K562 (cell line): Measurements from ENCODE around the gene TIMM50. TPM values are rescaled to one million over a fixed set of nuclear protein-coding genes. Genes with fewer than 3 reads are reported as not detected.

Experiments
- ATAC-seq: fragments of 200-7000 bp; cut with Tn5 transposase; 3 replicates; pipeline ENCODE4 v1.9.1; 2020; ENCODE audit warnings: moderate library complexity
- BruUV-seq: library from RNA; stranded (reverse); fragments of 400-500 nt; replicated peaks from 2 replicates; lab custom pipeline; 2021; lab: Mats Ljungman, UMichigan
- CTCF ChIA-PET: fragments of 300-600 bp; formaldehyde crosslinking; extraction: SDS; loops from one replicate; lab custom pipeline; 2021; ENCODE audit warnings: low intra/inter-chr PET ratio; lab: Yijun Ruan, JAX
- POLR2A ChIA-PET: fragments of 300-600, 350-650 bp; sonication (Branson Sonifier 250); formaldehyde crosslinking; extraction: SDS; loops from one replicate; lab custom pipeline; 2021; ENCODE audit warnings: antibody characterized with exemption, inconsistent platforms; lab: Yijun Ruan, JAX
- DNase-seq, 4 experiments: peaks; one replicate each; pipeline versions ENCODE4 v3.0.0 to v3.0.0-alpha.2; 2011 to 2018; ENCODE audit warnings: low spot score in 3 of 4, mixed read lengths in 3 of 4; ENCODE audit errors: extremely low read depth in 1 of 4
- FAIRE-seq: peaks from 2 replicates; lab custom pipeline; 2011; peaks lifted over from hg19 to GRCh38; lab: Jason Lieb, UNC
- H2AFZ ChIP-seq: 2 replicates; pipeline ENCODE4 v1.6.0; 2011; ENCODE audit warnings: low read depth, low read length, control low read depth, inconsistent platforms
- H3K27ac ChIP-seq: fragments of 200-600 bp; 3 replicates; pipeline ENCODE4 v1.8.0; 2011; ENCODE audit warnings: low read depth, mild to moderate bottlenecking, control low read depth, inconsistent platforms, low read length, moderate library complexity, mixed read lengths; ENCODE audit errors: extremely low read depth
- H3K27me3 ChIP-seq, 2 experiments: fragments of 300-600 bp in 1 of 2; 2 replicates in 1 of 2; 3 replicates in 1 of 2; pipeline versions ENCODE4 v1.6.0 to v1.8.0; 2011; ENCODE audit warnings: inconsistent platforms in 2 of 2, low read length in 2 of 2, mild to moderate bottlenecking in 1 of 2, mixed read lengths in 1 of 2, moderate library complexity in 1 of 2; ENCODE audit not compliant: control insufficient read depth in 2 of 2, insufficient read depth in 2 of 2
- H3K36me3 ChIP-seq: fragments of 300-600 bp; 3 replicates; pipeline ENCODE4 v1.8.0; 2011; ENCODE audit warnings: mild to moderate bottlenecking, low read length, inconsistent platforms; ENCODE audit not compliant: control insufficient read depth, insufficient read depth
- H3K4me1 ChIP-seq, 2 experiments: fragments of 200-600 bp in 1 of 2; replicated peaks in 1 of 2; 2 replicates in 1 of 2; 3 replicates in 1 of 2; pipeline versions ENCODE4 v1.5.1 to v1.8.0; 2011; ENCODE audit warnings: inconsistent platforms in 2 of 2, low read length in 2 of 2, mild to moderate bottlenecking in 1 of 2, mixed read lengths in 1 of 2, moderate library complexity in 1 of 2; ENCODE audit not compliant: control insufficient read depth in 2 of 2, insufficient read depth in 2 of 2
- H3K4me2 ChIP-seq: 2 replicates; pipeline ENCODE4 v1.6.1; 2011; ENCODE audit warnings: low read length, control low read depth, inconsistent platforms, mixed read lengths; ENCODE audit not compliant: insufficient read depth
- H3K4me3 ChIP-seq: fragments of 200-600 bp; sonication (generic), shearing (Covaris generic); 2 replicates; pipeline ENCODE4 v1.5.1; 2016; ENCODE audit warnings: control low read depth, inconsistent platforms
- H3K79me2 ChIP-seq: fragments of 200-600 bp; 3 replicates; pipeline ENCODE4 v1.8.0; 2011; ENCODE audit warnings: low read length, inconsistent platforms; ENCODE audit not compliant: control insufficient read depth, insufficient read depth
- H3K9ac ChIP-seq, 2 experiments: 2 replicates each; pipeline versions ENCODE4 v1.6.0 to v1.6.1; 2011; ENCODE audit warnings: low read depth in 2 of 2, low read length in 2 of 2, control low read depth in 1 of 2, inconsistent platforms in 1 of 2, mild to moderate bottlenecking in 1 of 2, mixed read lengths in 1 of 2; ENCODE audit not compliant: insufficient read depth in 1 of 2
- H3K9me1 ChIP-seq: one replicate; pipeline ENCODE4 v1.6.0; 2011; ENCODE audit warnings: inconsistent platforms, mild to moderate bottlenecking, low read length, moderate library complexity; ENCODE audit not compliant: control insufficient read depth, insufficient read depth
- H3K9me3 ChIP-seq: replicated peaks from 2 replicates; pipeline ENCODE4 v1.5.1; 2011; ENCODE audit warnings: low read depth, low read length, inconsistent platforms; ENCODE audit not compliant: control insufficient read depth, insufficient read depth
- H4K20me1 ChIP-seq: replicated peaks from 2 replicates; pipeline ENCODE4 v1.6.1; 2011; ENCODE audit warnings: low read length, inconsistent platforms, mixed read lengths; ENCODE audit not compliant: control insufficient read depth, insufficient read depth
- ASH1L ChIP-seq: fragments of 450-650 bp; IDR thresholded peaks from 2 replicates; pipeline ENCODE4 v1.6.1; 2018; ENCODE audit warnings: borderline replicate concordance, mild to moderate bottlenecking, low read depth; ENCODE audit not compliant: partially characterized antibody
- CBFB ChIP-seq: sonication (generic); formaldehyde crosslinking; IDR thresholded peaks from 2 replicates; pipeline ENCODE4 v1.4.0; 2020; ENCODE audit warnings: mild to moderate bottlenecking, missing genetic modification reagents
- CEBPG ChIP-seq, 3 experiments: fragments of 200-800 bp in 1 of 3; sonication (Bioruptor generic) in 1 of 3; sonication (generic) in 1 of 3; formaldehyde crosslinking in 1 of 3; IDR thresholded peaks in 2 of 3; conservative IDR thresholded peaks in 1 of 3; 2 replicates each; pipeline versions ENCODE4 v1.6.1 to v1.8.0; 2016 to 2022; ENCODE audit warnings: missing compliant biosample characterization in 2 of 3, missing genetic modification characterization in 2 of 3, mild to moderate bottlenecking in 1 of 3, missing genetic modification reagents in 1 of 3
- DACH1 ChIP-seq: fragments of 450-650 bp; IDR thresholded peaks from 2 replicates; pipeline ENCODE4 v1.6.1; 2018; ENCODE audit not compliant: partially characterized antibody
- NFXL1 ChIP-seq: fragments of 450-650 bp; formaldehyde crosslinking; IDR thresholded peaks from 2 replicates; pipeline ENCODE4 v1.4.0; 2021; ENCODE audit warnings: mild to moderate bottlenecking
- PRMT5 ChIP-seq: sonication (generic); formaldehyde crosslinking; IDR thresholded peaks from 2 replicates; pipeline ENCODE4 v1.5.0; 2020; ENCODE audit warnings: missing genetic modification reagents
- SLC30A9 ChIP-seq: fragments of 250-450 bp; sonication (Bioruptor Pico); IDR thresholded peaks from 2 replicates; pipeline ENCODE4 v1.8.0; 2022; ENCODE audit warnings: mild to moderate bottlenecking, moderate library complexity
- SMARCA5 ChIP-seq: fragments of 450-650 bp; IDR thresholded peaks from 2 replicates; pipeline ENCODE4 v1.6.1; 2016
- TSC22D4 ChIP-seq: fragments of 450-650 bp; IDR thresholded peaks from 2 replicates; pipeline ENCODE4 v1.6.1; 2016; ENCODE audit warnings: missing genetic modification characterization, missing biosample characterization, control low read depth
- ZMIZ1 ChIP-seq, 2 experiments: fragments of 150-350 bp in 1 of 2; IDR thresholded peaks; 2 replicates each; pipeline ENCODE4 v1.6.1; 2012 to 2016; ENCODE audit warnings: low read depth in 2 of 2, low read length in 2 of 2, mild to moderate bottlenecking in 1 of 2, moderate library complexity in 1 of 2
- ZNF124 ChIP-seq: sonication (generic); formaldehyde crosslinking; IDR thresholded peaks from 2 replicates; pipeline ENCODE4 v1.8.1; 2022; ENCODE audit warnings: missing genetic modification reagents
- ZNF324 ChIP-seq: fragments of 250-450 bp; sonication (Bioruptor Pico); IDR thresholded peaks from 2 replicates; pipeline ENCODE4 v1.4.0; 2020; ENCODE audit warnings: mild to moderate bottlenecking
- ZNF780A ChIP-seq: fragments of 250-450 bp; sonication (Bioruptor Pico); IDR thresholded peaks from 2 replicates; pipeline ENCODE4 v1.5.0; 2021; ENCODE audit warnings: mild to moderate bottlenecking
- WGBS: fragments of 100-300 bp; shearing (Covaris generic); methylation state at CpG from one replicate; pipeline ENCODE4 v1.1.6; 2016; ENCODE audit warnings: low coverage, mixed read lengths; ENCODE audit not compliant: insufficient coverage; ENCODE audit errors: missing lambda C conversion rate; 5-methylcytosine and 5-hydroxymethylcytosine counted together
- in situ Hi-C: fragments of 300-500 bp; cut with MboI; formaldehyde crosslinking; loops from 4 replicates; pipeline ENCODE4 v1.15.0; 2018; ENCODE audit warnings: inconsistent platforms, mixed read lengths
- intact Hi-C: fragments of 100-400 bp; cut with micrococcal nuclease; formaldehyde crosslinking; loops from 2 replicates; pipeline ENCODE4 v1.14.2; 2022
- polyA plus RNA-seq, 8 experiments: library from polyadenylated mRNA; depleted of rRNA in 4 of 8; stranded (reverse) in 5 of 8; unstranded in 3 of 8; fragments of >200 nt; fragmentation: Nextera tagmentation in 2 of 8; fragmentation: Illumina TruSeq in 1 of 8; extraction: Ambion mirVana in 2 of 8; extraction: Trizol in 1 of 8; gene quantifications; 2 replicates each; pipeline versions ENCODE4 v1.2.1 to v1.2.3, GENCODE V29; 2011 to 2014; ENCODE audit warnings: inconsistent platforms in 1 of 8, missing spikeins in 1 of 8
- total RNA-seq, 7 experiments: library from RNA; depleted of rRNA in 6 of 7; stranded (reverse); fragments of >200 nt in 6 of 7; fragmentation: Illumina TruSeq in 2 of 7; extraction: Trizol in 2 of 7; gene quantifications; 2 replicates each; pipeline versions ENCODE4 v1.2.1 to v1.2.3, GENCODE V29; 2011 to 2021; ENCODE audit warnings: low replicate concordance in 1 of 7
- TF ChIP-seq, protein P1 (sequence below): sonication (generic); formaldehyde crosslinking; IDR thresholded peaks from 2 replicates; pipeline ENCODE4 v1.8.0; 2022; ENCODE audit warnings: mild to moderate bottlenecking, missing genetic modification reagents
- TF ChIP-seq, protein P2 (sequence below): fragments of 450-650 bp; formaldehyde crosslinking; IDR thresholded peaks from 2 replicates; pipeline ENCODE4 v1.4.0; 2020; ENCODE audit warnings: mild to moderate bottlenecking, mixed read lengths
- TF ChIP-seq, protein P3 (sequence below): sonication (generic); formaldehyde crosslinking; IDR thresholded peaks from 2 replicates; pipeline ENCODE4 v1.5.0; 2020; ENCODE audit warnings: missing genetic modification reagents

Gene TIMM50
- total and polyA plus RNA-seq, 9 of the 15 experiments (the other 6 are each of a cell fraction or from before 2014, with no cell fraction given), result 28.3 to 221 (median 170) TPM

GRCh38 chr19:39438270-39438934 is 42.2 kb upstream of the TIMM50 start:
- H3K4me2 ChIP-seq, result no peak overlapping the region
- peaks cover 14% of the 10 kb centered on the region for H4K20me1 ChIP-seq
- H3K27ac ChIP-seq, result no peak overlapping the region
- no peaks in the 10 kb centered on the region for H3K27me3 ChIP-seq
- H3K9me1 ChIP-seq, result no peaks in the 10 kb centered on the region
- FAIRE-seq, result no peak
- in situ Hi-C loops, result no loop called here
- no peak overlapping the region for H3K9ac ChIP-seq
- H3K79me2 ChIP-seq, result peaks cover 25% of the 10 kb centered on the region
- 55% methylated on average over 9 of the region's 9 CpGs for WGBS
- H3K9me3 ChIP-seq, result no peaks in the 10 kb centered on the region
- H2AFZ ChIP-seq, result no peak overlapping the region
- POLR2A ChIA-PET, result interaction anchor here (0.6 kb wide), 1 partner anchor 281 kb away, joined by 3 read pairs; no protein-coding TSS in a partner anchor
- H3K36me3 ChIP-seq, result peaks cover 22% of the 10 kb centered on the region
- no peak overlapping the region for H3K4me3 ChIP-seq
- ATAC-seq, result no peak
- BruUV-seq, result no TSS peak
- CTCF ChIA-PET, result no interaction called here
- intact Hi-C loops, result no loop called here
- no peak for DNase-seq
- peaks cover 13 to 14% of the 10 kb centered on the region in 2 experiments; a peak in 4 of 5 replicates for H3K4me1 ChIP-seq
- TF ChIP-seq ASH1L, result no peak
- TF ChIP-seq, protein P1, sequence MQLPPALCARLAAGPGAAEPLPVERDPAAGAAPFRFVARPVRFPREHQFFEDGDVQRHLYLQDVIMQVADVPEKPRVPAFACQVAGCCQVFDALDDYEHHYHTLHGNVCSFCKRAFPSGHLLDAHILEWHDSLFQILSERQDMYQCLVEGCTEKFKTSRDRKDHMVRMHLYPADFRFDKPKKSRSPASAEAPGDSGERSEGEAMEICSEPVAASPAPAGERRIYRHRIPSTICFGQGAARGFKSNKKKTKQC (CRISPR knock-in tag), result no peak
- no peak for TF ChIP-seq ZNF324
- peak; percentile 73 for TF ChIP-seq CEBPG (CRISPR knock-in tag; IDR thresholded peaks at IDR 0.05)
- peak; percentile 11 to 82; a peak in 2 of 4 replicates for TF ChIP-seq CEBPG (tag; conservative IDR thresholded peaks at IDR 0.05 in 1 of 2, IDR thresholded peaks at IDR 0.05 in 1 of 2)
- no peak for TF ChIP-seq NFXL1 (CRISPR knock-in tag)
- TF ChIP-seq DACH1, result no peak
- no peak for TF ChIP-seq CBFB (CRISPR knock-in tag)
- TF ChIP-seq ZNF124 (CRISPR knock-in tag), result no peak
- no peak for TF ChIP-seq SLC30A9 (CRISPR knock-in tag)
- TF ChIP-seq, protein P2, sequence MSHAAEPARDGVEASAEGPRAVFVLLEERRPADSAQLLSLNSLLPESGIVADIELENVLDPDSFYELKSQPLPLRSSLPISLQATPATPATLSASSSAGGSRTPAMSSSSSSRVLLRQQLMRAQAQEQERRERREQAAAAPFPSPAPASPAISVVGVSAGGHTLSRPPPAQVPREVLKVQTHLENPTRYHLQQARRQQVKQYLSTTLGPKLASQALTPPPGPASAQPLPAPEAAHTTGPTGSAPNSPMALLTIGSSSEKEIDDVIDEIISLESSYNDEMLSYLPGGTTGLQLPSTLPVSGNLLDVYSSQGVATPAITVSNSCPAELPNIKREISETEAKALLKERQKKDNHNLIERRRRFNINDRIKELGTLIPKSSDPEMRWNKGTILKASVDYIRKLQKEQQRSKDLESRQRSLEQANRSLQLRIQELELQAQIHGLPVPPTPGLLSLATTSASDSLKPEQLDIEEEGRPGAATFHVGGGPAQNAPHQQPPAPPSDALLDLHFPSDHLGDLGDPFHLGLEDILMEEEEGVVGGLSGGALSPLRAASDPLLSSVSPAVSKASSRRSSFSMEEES, result no peak
- TF ChIP-seq PRMT5 (CRISPR knock-in tag), result no peak
- no peak for TF ChIP-seq ZNF780A (CRISPR knock-in tag)
- TF ChIP-seq, protein P3, sequence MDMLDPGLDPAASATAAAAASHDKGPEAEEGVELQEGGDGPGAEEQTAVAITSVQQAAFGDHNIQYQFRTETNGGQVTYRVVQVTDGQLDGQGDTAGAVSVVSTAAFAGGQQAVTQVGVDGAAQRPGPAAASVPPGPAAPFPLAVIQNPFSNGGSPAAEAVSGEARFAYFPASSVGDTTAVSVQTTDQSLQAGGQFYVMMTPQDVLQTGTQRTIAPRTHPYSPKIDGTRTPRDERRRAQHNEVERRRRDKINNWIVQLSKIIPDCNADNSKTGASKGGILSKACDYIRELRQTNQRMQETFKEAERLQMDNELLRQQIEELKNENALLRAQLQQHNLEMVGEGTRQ, result no peak
- TF ChIP-seq TSC22D4 (tag), result no peak
- TF ChIP-seq ZMIZ1 (IDR thresholded peaks at IDR 0.05; ENCODE audit: low read depth in 2 of 2, low read length in 2 of 2), result no peak
- no peak for TF ChIP-seq SMARCA5
